ENCODE data around the gene MYO18B.

MYO18B gene

GRCh38 chr22:25777870-25778269 lies 35.9 kb downstream of the MYO18B start:
- DNase-seq: no peak

GRCh38 chr22:25779426-25779825 lies 37.4 kb downstream of the MYO18B start:
- DNase-seq: no peak

- DNase-seq: no peak
Measured at GRCh38 chr22:25779890-25780289, 37.9 kb downstream of the MYO18B start.

GRCh38 chr22:25780673-25781072 lies 38.7 kb downstream of the MYO18B start:
- DNase-seq: no peak

GRCh38 chr22:25781801-25782200 lies 39.8 kb downstream of the MYO18B start:
- DNase-seq: no peak

- no peak for DNase-seq
Measured at GRCh38 chr22:25782831-25783230, 40.8 kb downstream of the MYO18B start.

- no peak for DNase-seq
Measured at GRCh38 chr22:25783856-25784255, 41.9 kb downstream of the MYO18B start.

- DNase-seq: no peak
Measured at GRCh38 chr22:25786165-25786564, 44.2 kb downstream of the MYO18B start.

- no peak for DNase-seq
Measured at GRCh38 chr22:25791556-25791955, 49.6 kb downstream of the MYO18B start.

GRCh38 chr22:25795478-25795877 lies 53.5 kb downstream of the MYO18B start:
- DNase-seq: no peak

- DNase-seq: no peak
Measured at GRCh38 chr22:25797498-25798290, 55.7 kb downstream of the MYO18B start.

GRCh38 chr22:25800766-25801165 lies 58.8 kb downstream of the MYO18B start:
- no peak for DNase-seq

GRCh38 chr22:25802018-25802417 lies 60.0 kb downstream of the MYO18B start:
- no peak for DNase-seq

- no peak for DNase-seq
Measured at GRCh38 chr22:25804676-25805075, 62.7 kb downstream of the MYO18B start.

GRCh38 chr22:25806579-25806978 lies 64.6 kb downstream of the MYO18B start:
- no peak for DNase-seq

GRCh38 chr22:25814685-25815084 lies 72.7 kb downstream of the MYO18B start:
- no peak for DNase-seq

- no peak for DNase-seq
Measured at GRCh38 chr22:25815561-25815960, 73.6 kb downstream of the MYO18B start.

GRCh38 chr22:25816522-25817059 lies 74.6 kb downstream of the MYO18B start:
- DNase-seq: no peak

GRCh38 chr22:25817092-25817943 lies 75.3 kb downstream of the MYO18B start:
- no peak for DNase-seq

GRCh38 chr22:25818541-25818940 lies 76.6 kb downstream of the MYO18B start:
- DNase-seq: no peak

- DNase-seq: no peak
Measured at GRCh38 chr22:25822344-25822743, 80.4 kb downstream of the MYO18B start.

GRCh38 chr22:25823276-25823675 lies 81.3 kb downstream of the MYO18B start:
- no peak for DNase-seq

GRCh38 chr22:25824828-25825423 lies 82.9 kb downstream of the MYO18B start:
- no peak for DNase-seq

Data from GDM1 (cell line).